Esophagus muscularis mucosa (tissue), 4 donors: ENCODE data around the gene INSYN2B.

Source experiments
- CTCF ChIP-seq, 3 experiments: fragments of 200-600 bp in 2 of 3; fragments of 450-650 bp in 1 of 3; sonication (generic) in 2 of 3; IDR thresholded peaks; one replicate each; pipeline ENCODE4 v1.5.1; 2017 to 2019; ENCODE audit warnings: antibody characterized with exemption in 3 of 3, mild to moderate bottlenecking in 2 of 3, moderate library complexity in 1 of 3
- EP300 ChIP-seq: sonication (generic); formaldehyde crosslinking; IDR thresholded peaks from one replicate; pipeline ENCODE4 v1.6.1; 2017; ENCODE audit warnings: antibody characterized with exemption
- POLR2A ChIP-seq: fragments of 450-650 bp; IDR thresholded peaks from one replicate; pipeline ENCODE4 v1.6.1; 2017; ENCODE audit warnings: antibody characterized with exemption, moderate library complexity, mild to moderate bottlenecking, low read depth
- POLR2AphosphoS5 ChIP-seq, 2 donors: sonication (generic); formaldehyde crosslinking; IDR thresholded peaks; one replicate each; pipeline ENCODE4 v1.6.1; 2017; ENCODE audit warnings: antibody characterized with exemption in 2 of 2

DNA sequence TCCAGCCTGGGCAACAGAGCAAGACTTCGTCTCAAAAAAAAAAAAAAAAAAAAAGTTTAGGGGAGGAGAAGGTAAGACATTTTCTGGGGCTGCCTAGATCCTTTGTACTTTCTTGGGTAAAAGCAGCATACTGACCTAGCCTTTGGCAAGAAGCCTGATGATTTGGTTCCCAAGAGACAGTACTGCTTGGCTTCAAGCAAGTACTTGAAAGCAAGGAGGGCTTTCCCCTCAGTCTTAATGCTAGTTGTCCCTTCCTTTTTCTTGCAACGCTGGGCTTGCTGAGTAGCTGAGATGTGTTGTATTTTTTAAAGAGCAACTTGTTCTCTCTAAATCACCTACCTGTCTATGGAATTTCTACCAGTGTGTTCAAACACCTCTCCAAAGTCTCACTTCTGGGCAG, 76.2 kb downstream of the INSYN2B start:
- no peak for TF ChIP-seq POLR2A
- TF ChIP-seq CTCF (IDR thresholded peaks at IDR 0.05): no peak
- TF ChIP-seq POLR2AphosphoS5 (IDR thresholded peaks at IDR 0.05): no peak
- TF ChIP-seq EP300: no peak
